CD4-positive, CD25-positive, alpha-beta regulatory T cell (primary cell): ENCODE data around the gene CHRNA1. TPM values are rescaled to one million over a fixed set of nuclear protein-coding genes. Genes with fewer than 3 reads are reported as not detected.
"Not testable (repeated sequence)": the region's sequence is repeated elsewhere in the genome, so short reads cannot be mapped to it uniquely, and the experiment has no call there.

Experiments used
- ATAC-seq, 2 donors: fragments of 150-1000 bp; cut with Tn5 transposase; one replicate each; pipeline ENCODE4 v1.10.0; 2021; ENCODE audit warnings: low read depth in 2 of 2, moderate number of reproducible peaks in 2 of 2, moderate library complexity in 1 of 2
- DNase-seq, 3 donors: peaks; one replicate each; pipeline versions ENCODE4 v3.0.0 to v3.0.0-alpha.2; 2012 to 2022; ENCODE audit warnings: mixed read lengths in 1 of 3
- H3K27ac ChIP-seq: one replicate; pipeline ENCODE4 v1.7.0; 2013; ENCODE audit warnings: mild to moderate bottlenecking, low read length; ENCODE audit not compliant: insufficient read depth, poor library complexity, severe bottlenecking
- H3K27me3 ChIP-seq: one replicate; pipeline ENCODE4 v1.7.0; 2013; ENCODE audit warnings: low read length; ENCODE audit not compliant: control insufficient read depth, insufficient read depth
- H3K36me3 ChIP-seq: one replicate; pipeline ENCODE4 v1.7.0; 2013; ENCODE audit warnings: mild to moderate bottlenecking, low read length, moderate library complexity; ENCODE audit not compliant: control insufficient read depth, insufficient read depth
- H3K4me1 ChIP-seq: 2 replicates; pipeline ENCODE4 v1.7.0; 2013; ENCODE audit warnings: mild to moderate bottlenecking, low read length; ENCODE audit not compliant: insufficient read depth, control insufficient read depth, poor library complexity, severe bottlenecking
- H3K4me3 ChIP-seq: one replicate; pipeline ENCODE4 v1.7.0; 2013; ENCODE audit warnings: low read depth, mild to moderate bottlenecking, low read length, moderate library complexity
- H3K9me3 ChIP-seq, 2 experiments: 1 replicate in 1 of 2; 2 replicates in 1 of 2; pipeline ENCODE4 v1.7.0; 2013; ENCODE audit warnings: low read length in 2 of 2, mild to moderate bottlenecking in 1 of 2, moderate library complexity in 1 of 2; ENCODE audit not compliant: control insufficient read depth in 2 of 2
- H3K27ac Mint-ChIP-seq, 3 donors: one replicate each; pipeline ENCODE4 v1.8.0; 2020 to 2022; ENCODE audit warnings: mild to moderate bottlenecking in 3 of 3, mixed read lengths in 3 of 3, moderate library complexity in 2 of 3
- H3K27me3 Mint-ChIP-seq: one replicate; pipeline ENCODE4 v1.8.0; 2022; ENCODE audit warnings: mild to moderate bottlenecking, mixed read lengths
- H3K36me3 Mint-ChIP-seq: one replicate; pipeline ENCODE4 v1.8.0; 2020; ENCODE audit warnings: mixed read lengths
- H3K4me1 Mint-ChIP-seq, 4 donors: one replicate each; pipeline ENCODE4 v1.8.0; 2020 to 2022; ENCODE audit warnings: mixed read lengths in 4 of 4, mild to moderate bottlenecking in 1 of 4
- H3K4me3 Mint-ChIP-seq, 4 donors: one replicate each; pipeline ENCODE4 v1.8.0; 2020 to 2022; ENCODE audit warnings: mild to moderate bottlenecking in 4 of 4, mixed read lengths in 4 of 4, moderate library complexity in 3 of 4
- H3K9me3 Mint-ChIP-seq, 7 donors: one replicate each; pipeline ENCODE4 v1.8.0; 2020 to 2022; ENCODE audit warnings: mixed read lengths in 7 of 7, mild to moderate bottlenecking in 3 of 7, moderate library complexity in 2 of 7
- polyA plus RNA-seq, 4 donors: library from polyadenylated mRNA; unstranded; fragments of 300-500 nt; fragmentation: Illumina TruSeq; gene quantifications; one replicate each; pipeline ENCODE4 v1.2.3, GENCODE V29; 2021
- total RNA-seq: library from RNA; stranded (reverse); gene quantifications from one replicate; pipeline ENCODE4 v1.2.3, GENCODE V29; 2022

The CHRNA1 gene
- total and polyA plus RNA-seq, 5 donors from 2014 or later = 0.25 to 0.68 (median 0.48) TPM; not detected in 1

GRCh38 chr2:174713686-174714085, 50.6 kb downstream of the CHRNA1 start:
- no peaks in the 10 kb centered on the region for H3K27me3 ChIP-seq
- peaks cover 11% of the 10 kb centered on the region for H3K27me3 Mint-ChIP-seq
- no peaks in the 10 kb centered on the region for H3K36me3 Mint-ChIP-seq
- H3K9me3 ChIP-seq = no peaks in the 10 kb centered on the region
- no peak overlapping the region for H3K4me3 ChIP-seq
- no peak overlapping the region for H3K27ac ChIP-seq
- no peaks in the 10 kb centered on the region for H3K36me3 ChIP-seq
- peaks cover 23% of the 10 kb centered on the region for H3K4me1 ChIP-seq
- ATAC-seq (no peak), DNase-seq (no peak)
- H3K9me3 Mint-ChIP-seq = peaks cover 0 to 3% (median 0%) of the 10 kb centered on the region in 7 donors
- no peak overlapping the region for H3K4me3 Mint-ChIP-seq
- peaks cover 5 to 28% (median 20%) of the 10 kb centered on the region in 4 donors for H3K4me1 Mint-ChIP-seq
- no peak overlapping the region for H3K27ac Mint-ChIP-seq

- H3K27me3 Mint-ChIP-seq = peaks cover 28% of the 10 kb centered on the region
- no peak for DNase-seq
These were observed 53.1 kb downstream of the CHRNA1 start for GRCh38 chr2:174711206-174711605.

GRCh38 chr2:174709416-174710004, 54.8 kb downstream of the CHRNA1 start:
- H3K27me3 Mint-ChIP-seq = peaks cover 44% of the 10 kb centered on the region
- not testable (repeated sequence) for H3K36me3 Mint-ChIP-seq, H3K4me1 Mint-ChIP-seq, H3K9me3 Mint-ChIP-seq, DNase-seq, H3K9me3 ChIP-seq, H3K27ac Mint-ChIP-seq, H3K27ac ChIP-seq, H3K27me3 ChIP-seq, H3K4me1 ChIP-seq, H3K4me3 Mint-ChIP-seq, H3K36me3 ChIP-seq, H3K4me3 ChIP-seq, ATAC-seq

More at GRCh38 chr2:174711206-174711605, 53.1 kb downstream of the CHRNA1 start:
- Mint-ChIP-seq H3K27ac (no peak overlapping the region), H3K9me3 (peaks cover 0 to 2% (median 0%) of the 10 kb centered on the region in 7 donors), H3K4me3 (no peak overlapping the region), H3K4me1 (peaks cover 0 to 3% (median 1%) of the 10 kb centered on the region in 4 donors), H3K36me3 (no peaks in the 10 kb centered on the region)
- peaks cover 3% of the 10 kb centered on the region for H3K27me3 ChIP-seq
- H3K36me3 ChIP-seq = no peaks in the 10 kb centered on the region
- H3K4me1 ChIP-seq = peaks cover under 1% of the 10 kb centered on the region
- no peak overlapping the region for H3K27ac ChIP-seq
- no peak for ATAC-seq
- H3K9me3 ChIP-seq = no peaks in the 10 kb centered on the region
- no peak overlapping the region for H3K4me3 ChIP-seq

DNA sequence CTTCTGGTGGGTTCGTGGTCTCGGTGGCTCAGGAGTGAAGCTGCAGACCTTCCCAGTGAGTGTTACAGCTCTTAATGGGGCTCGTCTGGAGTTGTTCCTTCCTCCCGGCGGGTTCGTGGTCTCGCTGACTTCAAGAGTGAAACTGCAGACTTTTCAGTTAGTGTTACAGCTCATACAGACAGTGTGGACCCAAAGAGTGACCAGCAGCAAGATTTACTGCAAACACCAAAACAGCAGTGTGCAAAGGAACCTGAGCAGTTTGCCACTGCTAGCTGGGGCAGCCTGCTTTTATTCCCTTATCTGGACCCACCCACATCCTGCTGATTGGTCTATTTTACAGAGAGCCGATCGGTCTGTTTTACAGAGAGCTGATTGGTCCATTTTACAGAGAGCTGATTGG, 55.6 kb downstream of the CHRNA1 start:
- no peaks in the 10 kb centered on the region for H3K36me3 ChIP-seq
- H3K9me3 Mint-ChIP-seq = no peaks in the 10 kb centered on the region
- H3K27me3 Mint-ChIP-seq = peaks cover 50% of the 10 kb centered on the region
- peaks cover 8% of the 10 kb centered on the region for H3K27me3 ChIP-seq
- no peak overlapping the region for H3K4me3 ChIP-seq
- peaks cover 0 to 2% (median 0%) of the 10 kb centered on the region in 4 donors for H3K4me1 Mint-ChIP-seq
- no peak overlapping the region for H3K27ac ChIP-seq
- H3K4me1 ChIP-seq = no peaks in the 10 kb centered on the region
- no peak overlapping the region for H3K4me3 Mint-ChIP-seq
- no peaks in the 10 kb centered on the region for H3K9me3 ChIP-seq
- DNase-seq (no peak), ATAC-seq (no peak)
- H3K27ac Mint-ChIP-seq = no peak overlapping the region
- no peaks in the 10 kb centered on the region for H3K36me3 Mint-ChIP-seq

- H3K36me3 ChIP-seq = no peaks in the 10 kb centered on the region
- no peak for ATAC-seq
These were observed 59.0 kb downstream of the CHRNA1 start for GRCh38 chr2:174705321-174705720.

GRCh38 chr2:174704642-174705041, 59.6 kb downstream of the CHRNA1 start:
- no peaks in the 10 kb centered on the region for H3K9me3 ChIP-seq
- Mint-ChIP-seq H3K27me3 (peaks cover 51% of the 10 kb centered on the region), H3K4me1 (peaks cover 0 to 3% (median 1%) of the 10 kb centered on the region in 4 donors), H3K36me3 (no peaks in the 10 kb centered on the region), H3K27ac (no peak overlapping the region), H3K9me3 (no peaks in the 10 kb centered on the region), H3K4me3 (no peak overlapping the region)
- H3K27me3 ChIP-seq = peaks cover 10% of the 10 kb centered on the region
- H3K27ac ChIP-seq = no peak overlapping the region
- no peaks in the 10 kb centered on the region for H3K4me1 ChIP-seq
- DNase-seq = no peak
- no peak for ATAC-seq
- no peak overlapping the region for H3K4me3 ChIP-seq
- no peaks in the 10 kb centered on the region for H3K36me3 ChIP-seq

More at GRCh38 chr2:174705321-174705720, 59.0 kb downstream of the CHRNA1 start:
- H3K4me1 ChIP-seq = no peaks in the 10 kb centered on the region
- H3K9me3 Mint-ChIP-seq = no peaks in the 10 kb centered on the region
- H3K4me3 ChIP-seq = no peak overlapping the region
- no peak overlapping the region for H3K4me3 Mint-ChIP-seq
- H3K9me3 ChIP-seq = no peaks in the 10 kb centered on the region
- no peaks in the 10 kb centered on the region for H3K36me3 Mint-ChIP-seq
- H3K27ac ChIP-seq = no peak overlapping the region
- H3K27ac Mint-ChIP-seq = no peak overlapping the region
- peaks cover 55% of the 10 kb centered on the region for H3K27me3 Mint-ChIP-seq
- no peak for DNase-seq
- H3K4me1 Mint-ChIP-seq = peaks cover 0 to 2% (median 0%) of the 10 kb centered on the region in 4 donors
- peaks cover 10% of the 10 kb centered on the region for H3K27me3 ChIP-seq

- peaks cover 10% of the 10 kb centered on the region for H3K27me3 ChIP-seq
- peaks cover 0 to 3% (median 1%) of the 10 kb centered on the region in 4 donors for H3K4me1 Mint-ChIP-seq
- no peak for ATAC-seq
- H3K4me3 Mint-ChIP-seq = no peak overlapping the region
- H3K27ac Mint-ChIP-seq = no peak overlapping the region
- no peak overlapping the region for H3K4me3 ChIP-seq
- no peak overlapping the region for H3K27ac ChIP-seq
- DNase-seq = no peak
- no peaks in the 10 kb centered on the region for H3K9me3 ChIP-seq
- no peaks in the 10 kb centered on the region for H3K4me1 ChIP-seq
- no peaks in the 10 kb centered on the region for H3K36me3 ChIP-seq
- no peaks in the 10 kb centered on the region for H3K36me3 Mint-ChIP-seq
- H3K27me3 Mint-ChIP-seq = peaks cover 51% of the 10 kb centered on the region
- no peaks in the 10 kb centered on the region for H3K9me3 Mint-ChIP-seq
These were observed 60.2 kb downstream of the CHRNA1 start for GRCh38 chr2:174704061-174704460.

DNA sequence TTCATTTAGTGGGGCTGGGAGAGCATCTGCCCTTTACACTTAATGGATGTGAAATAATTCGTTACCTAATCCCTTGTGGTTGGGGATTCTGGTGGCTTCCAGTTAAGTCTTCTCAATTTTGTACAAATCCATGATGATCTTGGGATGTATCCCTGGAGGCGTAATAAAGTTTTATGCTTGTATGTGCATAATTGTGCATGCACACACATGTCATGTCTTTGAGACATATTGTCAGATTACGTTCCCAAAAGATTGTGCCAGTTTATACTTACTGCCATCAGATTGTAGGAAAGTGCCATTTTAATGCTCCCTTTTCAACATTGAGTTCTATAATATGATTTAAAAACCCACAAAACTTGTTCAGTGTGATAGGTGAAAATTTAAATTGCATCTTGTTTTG, 60.8 kb downstream of the CHRNA1 start:
- H3K36me3 Mint-ChIP-seq = no peaks in the 10 kb centered on the region
- DNase-seq (no peak), ATAC-seq (no peak)
- H3K27me3 Mint-ChIP-seq = peaks cover 50% of the 10 kb centered on the region
- H3K36me3 ChIP-seq = no peaks in the 10 kb centered on the region
- no peak overlapping the region for H3K27ac ChIP-seq
- H3K4me1 ChIP-seq = no peaks in the 10 kb centered on the region
- no peak overlapping the region for H3K4me3 ChIP-seq
- H3K27ac Mint-ChIP-seq = no peak overlapping the region
- H3K4me1 Mint-ChIP-seq = peaks cover 0 to 3% (median under 1%) of the 10 kb centered on the region in 4 donors
- no peaks in the 10 kb centered on the region for H3K9me3 Mint-ChIP-seq
- H3K9me3 ChIP-seq = no peaks in the 10 kb centered on the region
- H3K27me3 ChIP-seq = peaks cover 10% of the 10 kb centered on the region
- no peak overlapping the region for H3K4me3 Mint-ChIP-seq
